ENCODE data around the gene SDF2L1.
"Not testable (repeated sequence)": the region's sequence is repeated elsewhere in the genome, so short reads cannot be mapped to it uniquely, and the experiment has no call there.

Gene SDF2L1

GRCh38 chr22:21686193-21686608 is 44.1 kb downstream of the SDF2L1 start:
- no peak for DNase-seq (ENCODE audit: low read depth in 1 of 2, low spot score in 1 of 2)

DNA sequence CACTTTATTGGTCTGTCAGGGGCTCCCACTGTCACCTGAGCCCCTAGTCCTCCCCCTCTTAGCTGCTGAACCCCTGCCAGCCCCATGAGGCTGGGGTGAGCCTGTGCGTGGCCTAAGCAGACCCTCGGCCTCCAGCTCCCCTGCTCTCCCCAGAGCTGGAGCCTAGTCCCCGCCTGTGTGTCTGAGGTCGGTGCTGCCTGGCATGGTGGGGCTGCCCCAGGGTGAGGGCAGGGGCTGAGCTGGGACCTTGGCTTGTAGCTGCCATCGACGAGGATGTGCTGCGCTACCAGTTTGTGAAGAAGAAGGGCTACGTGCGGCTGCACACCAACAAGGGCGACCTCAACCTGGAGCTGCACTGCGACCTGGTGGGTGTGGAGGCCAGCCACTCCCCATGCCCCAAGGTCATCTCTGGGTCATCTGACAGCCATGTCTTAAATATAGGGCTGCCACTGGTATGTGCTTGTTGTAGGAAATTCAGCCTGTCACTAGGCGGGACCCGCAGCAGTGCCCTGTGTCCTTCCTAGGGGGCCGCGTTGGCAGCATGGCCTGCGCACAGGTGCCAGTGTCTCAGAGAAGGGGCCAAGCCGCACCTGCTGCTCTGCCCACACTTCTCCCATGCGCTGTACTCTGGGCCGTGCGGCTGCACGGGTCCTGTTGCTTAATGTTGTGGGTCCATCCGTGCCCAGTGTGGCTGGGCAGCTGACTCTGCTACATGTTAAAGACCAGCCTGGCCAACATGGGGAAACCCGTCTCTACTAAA is 44.7 kb downstream of the SDF2L1 start:
- no peak for DNase-seq (ENCODE audit: low read depth in 1 of 2, low spot score in 1 of 2)

DNA sequence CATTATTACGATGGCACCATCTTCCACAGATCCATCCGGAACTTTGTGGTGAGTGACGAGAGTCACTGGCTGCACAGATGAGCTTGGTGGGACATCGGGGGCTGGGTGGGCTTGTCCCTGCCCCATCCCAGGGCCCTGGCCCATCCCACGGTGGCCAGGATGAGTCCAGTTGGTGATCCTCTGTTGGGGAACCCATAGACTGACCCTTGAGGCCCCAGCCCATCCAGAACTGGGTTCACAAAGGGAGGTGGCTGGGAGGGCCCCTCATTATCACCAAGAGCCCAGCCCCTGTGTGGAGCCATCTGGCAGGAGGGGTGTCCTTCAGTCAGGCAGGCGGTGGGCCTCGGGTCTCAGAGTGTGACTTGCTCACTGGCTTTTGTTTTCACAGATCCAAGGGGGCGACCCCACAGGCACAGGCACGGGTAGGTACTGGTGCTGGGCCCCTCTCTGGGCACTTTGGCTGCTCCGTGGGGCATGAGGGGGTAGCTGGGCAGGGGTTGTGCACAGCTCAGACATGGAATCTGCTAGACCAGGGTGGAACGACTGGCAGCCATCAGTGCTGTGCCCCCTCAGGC is 45.7 kb downstream of the SDF2L1 start:
- no peak for DNase-seq (ENCODE audit: low read depth in 1 of 2, low spot score in 1 of 2)

- DNase-seq (ENCODE audit: low read depth in 1 of 2, low spot score in 1 of 2): no peak
Measured at GRCh38 chr22:21688341-21688705, 46.2 kb downstream of the SDF2L1 start.

- DNase-seq (ENCODE audit: low read depth in 1 of 2, low spot score in 1 of 2): no peak
Measured at GRCh38 chr22:21688706-21689381, 46.7 kb downstream of the SDF2L1 start.

GRCh38 chr22:21690401-21690801 is 48.3 kb downstream of the SDF2L1 start:
- no peak for DNase-seq (ENCODE audit: low read depth in 1 of 2, low spot score in 1 of 2)

- DNase-seq (ENCODE audit: low read depth in 1 of 2, low spot score in 1 of 2): no peak
Measured at GRCh38 chr22:21691816-21692215, 49.7 kb downstream of the SDF2L1 start.

DNA sequence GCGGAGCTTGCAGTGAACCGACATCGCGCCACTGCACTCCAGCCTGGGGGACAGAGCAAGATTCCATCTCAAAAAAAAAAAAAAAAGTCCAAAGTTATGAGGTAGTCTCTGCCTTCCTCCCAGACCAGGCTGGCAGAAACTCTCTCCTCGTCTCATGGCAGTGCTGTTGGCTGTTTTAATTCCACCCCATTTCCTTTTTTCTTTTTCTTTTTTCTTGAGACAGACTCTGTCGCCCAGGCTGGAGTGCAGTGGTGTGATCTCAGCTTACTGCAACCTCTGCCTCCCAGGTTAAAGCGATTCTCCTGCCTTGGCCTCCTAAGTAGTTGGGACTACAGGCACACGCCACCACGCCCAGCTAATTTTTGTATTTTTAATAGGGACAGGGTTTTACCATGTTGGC is 50.8 kb downstream of the SDF2L1 start:
- DNase-seq (ENCODE audit: low read depth in 1 of 2, low spot score in 1 of 2): not testable (repeated sequence)

DNA sequence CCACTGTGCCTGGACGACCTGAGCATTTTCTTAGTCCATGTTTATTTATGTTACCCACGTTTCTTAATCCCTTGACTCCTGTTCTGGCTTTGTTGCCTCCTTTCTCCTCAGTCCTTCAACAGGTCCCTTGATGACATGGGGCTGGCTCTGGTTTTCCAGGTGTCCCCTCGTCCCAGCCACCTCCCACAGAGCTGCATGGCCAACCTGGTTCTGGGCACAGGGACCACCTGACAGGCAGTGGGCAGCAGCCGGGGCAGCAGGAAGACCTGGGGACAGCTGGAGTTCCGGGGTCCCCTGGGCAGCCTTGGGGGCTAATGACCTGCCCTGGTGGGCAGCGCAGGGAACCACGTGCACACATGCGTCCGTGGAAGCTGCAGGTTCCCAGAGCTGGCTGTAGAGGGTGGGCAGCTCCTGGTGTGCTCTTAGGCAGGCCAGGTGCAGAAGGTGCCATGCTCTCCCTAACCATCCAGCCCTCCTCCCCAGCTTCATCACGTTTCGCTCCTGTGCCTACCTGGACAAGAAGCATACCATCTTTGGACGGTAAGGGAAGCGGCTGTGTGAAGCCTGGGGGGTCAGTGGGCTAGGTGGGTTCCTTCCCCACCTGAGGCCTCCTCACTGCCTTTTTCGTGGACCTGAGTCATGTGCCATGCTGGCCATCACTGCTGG is 51.4 kb downstream of the SDF2L1 start:
- DNase-seq (ENCODE audit: low read depth in 1 of 2, low spot score in 1 of 2): no peak
